T-helper 17 cell (primary cell): ENCODE data around the gene SELP. TPM values are rescaled to one million over a fixed set of nuclear protein-coding genes. Genes with fewer than 3 reads are reported as not detected.

Source experiments
- ATAC-seq: fragments of 150-1000 bp; cut with Tn5 transposase; 2 replicates; pipeline ENCODE4 v1.10.0; 2021; ENCODE audit warnings: mild to moderate bottlenecking, moderate library complexity
- DNase-seq, 3 donors: peaks; one replicate each; pipeline versions ENCODE4 v3.0.0 to v3.0.0-alpha.2; 2020 to 2021
- H3K9me3 ChIP-seq: one replicate; pipeline ENCODE4 v1.7.0; 2013; ENCODE audit warnings: low read length, mild to moderate bottlenecking; ENCODE audit not compliant: control insufficient read depth, poor library complexity, severe bottlenecking
- H3K27ac Mint-ChIP-seq: one replicate; pipeline ENCODE4 v1.8.0; 2022; ENCODE audit warnings: mild to moderate bottlenecking, moderate library complexity, mixed read lengths
- H3K27me3 Mint-ChIP-seq: one replicate; pipeline ENCODE4 v1.8.0; 2022; ENCODE audit warnings: mixed read lengths
- H3K36me3 Mint-ChIP-seq: one replicate; pipeline ENCODE4 v1.8.0; 2022; ENCODE audit warnings: low read depth, mixed read lengths
- H3K4me1 Mint-ChIP-seq: one replicate; pipeline ENCODE4 v1.8.0; 2022; ENCODE audit warnings: mild to moderate bottlenecking, mixed read lengths
- H3K4me3 Mint-ChIP-seq: one replicate; pipeline ENCODE4 v1.8.0; 2022; ENCODE audit warnings: mild to moderate bottlenecking, moderate library complexity, mixed read lengths
- total RNA-seq, 4 donors: library from RNA in 2 of 4; stranded (reverse) in 2 of 4; gene quantifications; one replicate each; pipeline ENCODE4 v1.2.3 and lab custom pipeline; 2022 to 2026

Gene SELP
- total RNA-seq, 2 donors from 2014 or later: 2.3 to 35.4 TPM

- DNase-seq (no peak), ATAC-seq (peak; percentile 38)
- H3K9me3 ChIP-seq: no peaks in the 10 kb centered on the region
- Mint-ChIP-seq H3K4me3 (peak overlapping the region; percentile 68), H3K27ac (peak overlapping the region; percentile 85), H3K36me3 (no peaks in the 10 kb centered on the region), H3K4me1 (peaks cover 28% of the 10 kb centered on the region), H3K27me3 (peaks cover 26% of the 10 kb centered on the region)
These were observed 45.3 kb downstream of the SELP start for GRCh38 chr1:169584483-169585144.

GRCh38 chr1:169577981-169578738, 51.8 kb downstream of the SELP start:
- Mint-ChIP-seq H3K27me3 (peaks cover 5% of the 10 kb centered on the region), H3K36me3 (peaks cover 7% of the 10 kb centered on the region), H3K4me3 (no peak overlapping the region), H3K4me1 (peaks cover 7% of the 10 kb centered on the region), H3K27ac (no peak overlapping the region)
- no peak for DNase-seq
- H3K9me3 ChIP-seq: no peaks in the 10 kb centered on the region
- ATAC-seq: no peak

GRCh38 chr1:169576935-169577331, 53.0 kb downstream of the SELP start:
- DNase-seq (no peak), ATAC-seq (no peak)
- H3K27ac Mint-ChIP-seq: no peak overlapping the region
- no peaks in the 10 kb centered on the region for H3K27me3 Mint-ChIP-seq
- H3K4me3 Mint-ChIP-seq: no peak overlapping the region
- no peaks in the 10 kb centered on the region for H3K9me3 ChIP-seq
- peaks cover 9% of the 10 kb centered on the region for H3K36me3 Mint-ChIP-seq
- peaks cover 11% of the 10 kb centered on the region for H3K4me1 Mint-ChIP-seq

- Mint-ChIP-seq H3K4me1 (peaks cover 16% of the 10 kb centered on the region), H3K36me3 (peaks cover 9% of the 10 kb centered on the region), H3K27me3 (no peaks in the 10 kb centered on the region), H3K4me3 (no peak overlapping the region), H3K27ac (no peak overlapping the region)
- ATAC-seq (no peak), DNase-seq (no peak)
- no peaks in the 10 kb centered on the region for H3K9me3 ChIP-seq
These were observed 53.5 kb downstream of the SELP start for GRCh38 chr1:169576241-169576934.

GRCh38 chr1:169574336-169574735, 55.6 kb downstream of the SELP start:
- no peak overlapping the region for H3K4me3 Mint-ChIP-seq
- DNase-seq (no peak), ATAC-seq (no peak)
- H3K4me1 Mint-ChIP-seq: peaks cover 19% of the 10 kb centered on the region
- peak overlapping the region; percentile 44 for H3K27ac Mint-ChIP-seq
- H3K27me3 Mint-ChIP-seq: no peaks in the 10 kb centered on the region
- no peaks in the 10 kb centered on the region for H3K9me3 ChIP-seq
- H3K36me3 Mint-ChIP-seq: peaks cover 9% of the 10 kb centered on the region

GRCh38 chr1:169572187-169572586, 57.7 kb downstream of the SELP start:
- ATAC-seq: peak; percentile 84
- no peaks in the 10 kb centered on the region for H3K9me3 ChIP-seq
- Mint-ChIP-seq H3K4me3 (peak overlapping the region; percentile 13), H3K36me3 (peaks cover 9% of the 10 kb centered on the region), H3K4me1 (peaks cover 19% of the 10 kb centered on the region), H3K27me3 (no peaks in the 10 kb centered on the region), H3K27ac (peak overlapping the region; percentile 92)
- DNase-seq: no peak

GRCh38 chr1:169571450-169571849, 58.5 kb downstream of the SELP start:
- Mint-ChIP-seq H3K4me3 (no peak overlapping the region), H3K27me3 (no peaks in the 10 kb centered on the region), H3K27ac (peak overlapping the region; percentile 92), H3K36me3 (peaks cover 9% of the 10 kb centered on the region), H3K4me1 (peaks cover 19% of the 10 kb centered on the region)
- peak; percentile 76 for ATAC-seq
- no peaks in the 10 kb centered on the region for H3K9me3 ChIP-seq
- DNase-seq: no peak

GRCh38 chr1:169570172-169570574, 59.8 kb downstream of the SELP start:
- peaks cover 22% of the 10 kb centered on the region for H3K4me1 Mint-ChIP-seq
- ATAC-seq (no peak), DNase-seq (no peak)
- H3K27me3 Mint-ChIP-seq: peaks cover 1% of the 10 kb centered on the region
- no peak overlapping the region for H3K4me3 Mint-ChIP-seq
- H3K27ac Mint-ChIP-seq: no peak overlapping the region
- peaks cover 2% of the 10 kb centered on the region for H3K36me3 Mint-ChIP-seq
- no peaks in the 10 kb centered on the region for H3K9me3 ChIP-seq

GRCh38 chr1:169568497-169568896, 61.4 kb downstream of the SELP start:
- ATAC-seq: no peak
- Mint-ChIP-seq H3K27me3 (peaks cover 5% of the 10 kb centered on the region), H3K4me1 (peaks cover 22% of the 10 kb centered on the region), H3K4me3 (no peak overlapping the region), H3K36me3 (peaks cover 5% of the 10 kb centered on the region), H3K27ac (no peak overlapping the region)
- DNase-seq: no peak
- H3K9me3 ChIP-seq: no peaks in the 10 kb centered on the region

GRCh38 chr1:169565335-169566271, 64.3 kb downstream of the SELP start:
- Mint-ChIP-seq H3K27ac (no peak overlapping the region), H3K4me1 (peaks cover 3% of the 10 kb centered on the region), H3K4me3 (no peak overlapping the region), H3K27me3 (peaks cover 5% of the 10 kb centered on the region), H3K36me3 (peaks cover 6% of the 10 kb centered on the region)
- ATAC-seq: no peak
- DNase-seq: no peak
- no peaks in the 10 kb centered on the region for H3K9me3 ChIP-seq

GRCh38 chr1:169563650-169564049, 66.3 kb downstream of the SELP start:
- DNase-seq: no peak

GRCh38 chr1:169563019-169563615, 66.8 kb downstream of the SELP start:
- no peak for DNase-seq
- H3K4me3 Mint-ChIP-seq: no peak overlapping the region
- peaks cover 7% of the 10 kb centered on the region for H3K36me3 Mint-ChIP-seq
- no peak overlapping the region for H3K27ac Mint-ChIP-seq
- no peaks in the 10 kb centered on the region for H3K9me3 ChIP-seq
- peaks cover 5% of the 10 kb centered on the region for H3K27me3 Mint-ChIP-seq
- ATAC-seq: no peak
- H3K4me1 Mint-ChIP-seq: peaks cover 3% of the 10 kb centered on the region

More at GRCh38 chr1:169563650-169564049, 66.3 kb downstream of the SELP start:
- H3K36me3 Mint-ChIP-seq: peaks cover 7% of the 10 kb centered on the region
- peaks cover 5% of the 10 kb centered on the region for H3K27me3 Mint-ChIP-seq
- H3K9me3 ChIP-seq: no peaks in the 10 kb centered on the region
- no peak for ATAC-seq
- H3K27ac Mint-ChIP-seq: no peak overlapping the region
- peaks cover 3% of the 10 kb centered on the region for H3K4me1 Mint-ChIP-seq
- no peak overlapping the region for H3K4me3 Mint-ChIP-seq
